Activated CD8-positive, alpha-beta memory T cell treated with anti-CD3 and anti-CD28 coated beads, Interleukin-2, amount 50 U/mL, for 24 hours (primary cell): Measurements from ENCODE around the gene ACBD6.

Experiments
- DNase-seq: peaks from one replicate; pipeline ENCODE4 v3.0.0-alpha.2; 2020; ENCODE audit errors: extremely low read depth

ACBD6 gene

GRCh38 chr1:180256341-180257027, 245.9 kb downstream of the ACBD6 start:
- DNase-seq = no peak

- no peak for DNase-seq
Measured at GRCh38 chr1:180255536-180256340, 246.6 kb downstream of the ACBD6 start.

DNA sequence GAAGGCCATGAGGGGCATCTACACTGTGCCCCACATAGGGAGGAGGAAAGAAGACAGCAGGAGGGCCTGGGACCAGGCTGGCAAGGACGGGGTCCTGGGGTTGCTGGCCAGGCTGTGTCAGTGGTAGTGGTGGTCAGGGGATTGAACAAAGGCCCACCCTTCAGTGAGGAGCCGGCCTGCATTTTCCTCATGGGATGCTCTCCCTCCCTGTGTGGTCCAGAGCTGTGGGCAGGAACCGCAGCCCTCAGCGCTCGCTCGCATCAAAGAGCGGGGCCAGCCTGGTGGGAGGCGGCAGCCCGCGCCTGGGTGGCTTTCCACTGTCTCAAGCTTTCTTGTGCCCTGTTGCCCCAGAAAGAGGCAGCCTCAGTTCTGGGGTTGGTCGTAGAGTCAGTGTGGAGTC, 247.5 kb downstream of the ACBD6 start:
- no peak for DNase-seq

GRCh38 chr1:180254496-180254819, 247.9 kb downstream of the ACBD6 start:
- DNase-seq = no peak

DNA sequence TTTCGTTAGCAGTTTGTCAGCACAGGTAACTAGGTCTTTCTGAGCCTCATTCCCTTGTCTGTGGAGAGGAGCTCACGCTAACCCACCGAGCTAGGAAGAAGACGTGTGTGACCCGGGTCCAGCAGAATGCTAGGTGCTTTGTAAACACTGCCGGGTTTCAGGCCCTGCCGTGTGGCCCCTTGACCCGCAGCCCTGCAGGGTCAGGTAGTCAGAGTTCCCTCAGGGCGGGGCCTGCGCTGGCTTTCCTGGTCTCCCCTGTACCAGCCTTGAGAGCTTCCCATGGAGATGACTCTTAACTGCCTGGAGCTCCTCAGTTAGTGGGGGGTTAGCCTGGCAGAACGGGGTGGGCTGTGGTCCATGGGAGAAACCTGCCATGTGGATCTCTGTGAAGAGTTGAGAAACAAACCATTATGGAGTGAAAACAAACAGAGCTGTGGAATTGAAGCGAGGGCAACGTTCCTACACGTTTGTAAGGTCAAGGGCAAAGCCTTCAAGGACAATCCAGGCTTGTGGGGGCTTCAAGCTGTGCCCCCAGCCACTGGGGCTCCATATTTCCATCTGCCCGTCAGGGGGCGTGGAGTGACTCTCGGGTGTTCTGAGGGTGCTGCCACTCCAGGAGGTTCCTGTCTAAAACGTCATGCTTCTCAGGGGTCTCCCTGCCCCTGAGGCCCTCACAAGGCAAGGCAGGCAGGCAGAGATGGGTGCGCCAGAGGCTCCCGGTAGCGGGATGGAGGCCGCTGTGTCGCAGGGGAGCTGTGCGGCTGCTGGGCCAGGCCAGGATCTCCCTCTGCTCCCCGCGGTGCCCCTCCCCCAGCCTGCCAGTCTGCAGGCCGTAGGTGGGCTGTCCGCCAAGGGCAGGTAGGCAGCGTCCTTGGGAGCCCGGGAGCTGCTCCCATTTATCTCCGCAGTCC, 248.5 kb downstream of the ACBD6 start:
- DNase-seq = no peak

GRCh38 chr1:180252638-180253536, 249.5 kb downstream of the ACBD6 start:
- DNase-seq = peak; percentile 34

GRCh38 chr1:180251526-180252305, 250.7 kb downstream of the ACBD6 start:
- no peak for DNase-seq

DNA sequence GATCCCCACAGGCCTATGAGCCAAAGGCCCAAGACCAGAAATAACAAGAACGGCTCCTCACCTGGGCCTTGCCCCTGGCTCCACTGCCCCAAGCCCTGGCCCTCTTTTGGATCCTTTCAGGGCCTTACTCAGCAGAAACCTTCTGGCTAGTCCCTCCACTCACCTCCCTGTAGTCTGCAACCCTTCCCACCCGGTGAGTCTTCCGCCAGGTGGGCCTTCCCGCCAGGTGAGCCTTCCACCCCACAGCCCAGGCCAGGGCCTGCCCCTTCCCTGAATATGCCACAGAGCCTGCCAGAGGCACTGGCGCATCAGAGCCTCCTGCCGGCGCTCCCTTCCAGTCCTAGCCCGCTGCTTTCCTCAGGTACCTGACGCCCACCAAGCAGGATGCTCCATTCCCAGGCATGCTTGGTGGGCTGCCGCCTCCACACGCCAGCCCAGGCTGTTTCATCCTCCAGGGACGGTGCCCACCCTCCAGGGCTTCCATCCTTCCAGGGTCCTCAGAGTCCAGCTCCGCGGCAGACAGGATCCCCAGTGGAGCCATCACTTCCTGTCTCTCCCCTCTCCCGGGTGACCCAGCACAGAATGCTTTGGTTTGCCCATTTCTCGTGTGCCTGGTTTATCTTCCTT, 251.4 kb downstream of the ACBD6 start:
- DNase-seq = no peak

- no peak for DNase-seq
Measured at GRCh38 chr1:180250499-180250770, 251.9 kb downstream of the ACBD6 start.

DNA sequence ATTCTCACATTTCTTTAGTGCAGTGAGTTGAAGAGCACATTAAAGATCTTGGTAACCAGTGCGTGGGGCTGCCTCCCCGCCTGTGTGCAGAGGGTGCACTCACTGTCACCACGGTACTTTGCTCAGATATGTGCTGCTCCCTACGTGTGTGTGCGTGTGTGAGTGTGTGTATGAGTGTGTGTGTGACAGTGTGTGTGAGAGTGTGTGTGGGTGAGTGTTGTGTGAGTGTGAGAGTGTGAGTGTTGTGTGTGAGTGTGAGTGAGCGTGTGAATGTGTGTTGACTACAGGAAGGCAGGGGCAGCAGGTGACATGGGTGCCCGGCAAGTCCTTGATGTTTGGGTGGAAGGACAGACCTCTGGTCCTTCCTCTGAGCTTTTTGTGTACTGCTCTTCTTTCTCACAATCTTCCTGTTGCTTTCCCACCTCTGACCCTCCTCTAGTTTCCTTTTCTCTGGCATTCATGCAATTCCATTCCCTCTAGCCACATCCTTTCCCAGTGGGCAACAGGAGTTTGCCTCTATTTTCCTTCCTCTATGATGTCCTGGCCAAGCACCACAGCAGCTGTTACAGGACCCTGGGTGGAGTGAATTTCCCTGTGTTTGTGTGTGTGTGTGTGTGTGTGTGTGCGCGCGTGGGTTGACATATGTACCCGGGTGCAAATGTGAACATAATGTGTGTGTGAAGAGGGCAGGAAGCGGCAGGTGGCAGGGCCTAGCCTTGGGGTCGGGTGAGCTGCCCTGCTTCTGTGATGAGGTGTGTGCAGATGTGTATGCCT, 252.5 kb downstream of the ACBD6 start:
- no peak for DNase-seq

DNA sequence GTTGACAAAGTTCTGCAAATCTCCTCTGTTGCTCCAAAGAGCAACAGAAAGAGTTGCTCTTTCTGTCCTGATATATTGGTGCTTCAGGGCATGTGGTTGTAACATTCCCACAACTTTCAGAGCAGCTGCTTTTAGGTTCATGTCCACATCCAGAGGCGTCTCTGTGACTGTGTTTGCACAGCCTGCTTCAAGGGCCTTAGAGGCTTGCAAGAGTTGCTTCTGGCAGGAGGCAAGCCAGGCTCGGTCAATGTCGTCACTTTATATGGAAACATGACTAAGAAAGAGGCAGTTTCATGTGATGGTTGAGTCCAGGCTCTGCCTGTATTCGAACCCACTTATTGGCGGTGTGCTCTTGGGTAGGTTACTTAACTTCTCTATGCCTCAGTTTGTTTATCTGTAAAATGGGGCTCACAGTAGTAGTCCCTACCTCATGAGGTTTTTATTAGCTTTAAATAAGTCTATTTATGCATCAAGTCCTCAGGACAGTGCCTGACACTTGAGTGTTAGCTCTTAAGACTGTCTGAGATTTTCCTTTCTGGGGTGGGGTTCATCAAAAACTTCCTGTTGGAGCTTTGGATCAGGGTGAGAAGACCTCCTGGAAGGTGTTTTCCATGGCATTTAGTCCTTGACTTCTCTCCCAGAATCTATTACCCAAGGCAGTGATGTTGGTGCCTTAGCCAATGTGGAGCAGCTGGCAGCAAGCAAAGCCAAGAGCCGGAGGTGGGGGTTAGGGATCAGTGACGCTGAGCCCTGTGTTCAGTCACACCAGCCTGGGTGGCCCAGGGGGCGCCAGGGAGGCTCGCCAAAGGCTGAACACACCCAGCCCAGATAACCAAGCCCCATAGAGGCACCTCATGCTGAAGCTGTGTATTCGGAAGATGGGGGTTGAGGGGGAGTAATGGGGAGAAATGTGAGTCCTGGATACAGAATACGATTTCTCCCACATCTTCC, 253.4 kb downstream of the ACBD6 start:
- DNase-seq = no peak

GRCh38 chr1:180248176-180248575, 254.2 kb downstream of the ACBD6 start:
- DNase-seq = no peak

- no peak for DNase-seq
Measured at GRCh38 chr1:180247580-180247979, 254.8 kb downstream of the ACBD6 start.

DNA sequence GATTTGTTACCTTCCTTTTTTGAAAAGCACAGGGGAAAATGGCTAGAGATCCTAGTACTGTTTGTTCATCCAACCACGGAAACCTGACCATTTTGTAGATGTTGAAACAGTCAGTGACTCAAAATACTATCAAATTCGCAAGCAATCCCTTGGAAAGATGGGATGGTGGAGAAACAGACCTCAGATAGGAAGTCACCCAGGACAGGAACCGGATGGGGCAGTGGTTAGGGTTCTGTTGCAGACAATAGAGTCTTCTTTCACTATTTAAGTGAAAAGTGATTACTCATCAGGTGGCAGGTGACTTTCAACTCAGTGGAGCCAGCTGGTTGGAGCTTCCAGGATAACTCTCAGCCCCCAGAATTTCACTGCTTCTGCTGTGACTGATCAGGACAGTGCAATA, 255.3 kb downstream of the ACBD6 start:
- no peak for DNase-seq

DNA sequence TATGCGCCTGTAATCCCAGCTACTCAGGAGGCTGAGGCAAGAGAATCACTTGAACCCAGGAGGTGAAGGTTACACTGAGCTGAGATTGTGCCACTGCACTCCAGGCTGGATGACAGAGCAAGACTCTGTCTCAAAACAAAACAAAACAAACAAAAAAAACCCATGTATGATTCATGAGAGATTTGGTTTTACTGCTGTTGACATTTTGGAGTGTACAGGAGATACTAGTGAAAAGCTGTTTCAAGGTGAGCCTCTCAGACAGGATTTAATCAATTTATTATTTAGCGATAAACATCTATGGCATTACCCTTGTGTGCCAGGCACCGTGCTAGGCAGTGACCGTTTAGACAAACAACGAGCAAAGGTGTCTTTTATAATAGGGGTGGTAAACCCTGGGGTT, 255.8 kb downstream of the ACBD6 start:
- DNase-seq = no peak

DNA sequence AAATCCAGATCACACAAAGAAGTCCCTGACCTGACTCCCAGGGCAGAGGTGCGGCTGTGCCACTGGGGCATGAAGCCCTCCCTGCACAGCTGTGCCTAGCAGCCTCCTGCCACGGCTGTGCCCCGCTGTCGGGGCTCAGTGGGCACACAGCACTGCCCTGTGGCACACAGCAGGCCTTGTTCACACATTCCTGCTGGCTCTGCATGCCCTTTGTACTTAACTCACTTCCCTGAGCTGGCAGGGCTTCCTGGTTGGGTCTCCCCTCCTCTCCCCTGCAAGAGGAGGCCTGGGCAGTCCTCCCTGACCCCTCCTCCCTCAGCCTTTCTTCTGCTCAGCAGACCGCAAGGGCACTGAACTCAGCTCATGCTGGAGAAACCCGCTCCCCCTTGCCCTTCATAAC, 257.5 kb downstream of the ACBD6 start:
- DNase-seq = no peak

DNA sequence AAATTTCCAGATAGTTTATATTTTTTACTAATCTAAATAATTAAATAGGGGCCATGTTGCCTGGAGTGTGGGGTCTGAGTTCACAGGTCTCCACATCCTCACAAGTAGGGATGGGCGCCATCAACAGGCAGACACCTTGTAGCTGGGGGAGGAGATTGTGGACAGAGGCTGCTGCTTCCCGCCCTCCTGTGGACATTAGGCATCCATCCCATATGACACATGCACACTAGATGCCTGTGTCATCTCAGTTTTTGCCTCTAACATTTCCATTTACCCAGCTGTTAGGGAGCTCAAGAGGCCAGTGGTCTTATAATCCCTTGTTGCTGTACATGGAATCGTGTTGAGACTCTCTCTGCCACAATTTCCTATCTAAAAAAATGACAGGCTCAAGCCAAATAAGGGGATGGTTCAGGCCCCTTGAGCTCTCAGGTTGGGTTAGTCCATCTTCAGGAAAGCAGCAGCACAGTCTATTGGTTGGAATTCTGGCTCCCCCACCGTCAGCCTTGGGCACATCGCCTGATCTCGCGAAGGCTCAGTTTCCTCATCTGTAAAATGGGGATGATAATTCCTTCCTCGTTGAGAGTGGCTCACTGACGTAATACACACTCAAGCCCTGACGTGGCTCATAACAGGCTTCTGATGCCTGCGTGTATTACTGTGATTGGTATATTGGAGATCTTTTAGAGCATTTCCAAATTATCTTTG, 258.7 kb downstream of the ACBD6 start:
- no peak for DNase-seq
